H1 (cell line): ENCODE measurements around the gene CENPX. TPM values are rescaled to one million over a fixed set of nuclear protein-coding genes. Genes with fewer than 3 reads are reported as not detected.

Experiments used
- CTCF ChIA-PET: fragments of 300-600 bp; sonication (Branson Sonifier 250); formaldehyde crosslinking; loops from one replicate; lab custom pipeline; 2021; ENCODE audit not compliant: partially characterized antibody; lab: Charles Lee
- POLR2A ChIA-PET: fragments of 300-600 bp; sonication (Branson Sonifier 250); formaldehyde crosslinking; loops from one replicate; lab custom pipeline; 2021; ENCODE audit warnings: inconsistent platforms; ENCODE audit not compliant: partially characterized antibody; lab: Charles Lee
- DNase-seq, 2 experiments: peaks; one replicate each; pipeline versions ENCODE4 v3.0.0 to v3.0.0-alpha.2; 2010 to 2022; ENCODE audit warnings: low spot score in 2 of 2, low read depth in 1 of 2, mixed read lengths in 1 of 2
- FAIRE-seq: peaks from 2 replicates; lab custom pipeline; 2011; peaks lifted over from hg19 to GRCh38; lab: Jason Lieb, UNC
- H2AFZ ChIP-seq: 2 replicates; pipeline ENCODE4 v1.8.1; 2012; ENCODE audit warnings: low read length, inconsistent platforms
- H2AK5ac ChIP-seq: 2 replicates; pipeline ENCODE4 v1.6.1; 2013; ENCODE audit warnings: low read depth, low read length
- H2BK120ac ChIP-seq: replicated peaks from 2 replicates; pipeline ENCODE3; 2013; ENCODE audit warnings: low read depth, low read length, inconsistent platforms
- H2BK12ac ChIP-seq: 2 replicates; pipeline ENCODE4 v1.6.1; 2013; ENCODE audit warnings: low read depth, low read length
- H2BK15ac ChIP-seq: 2 replicates; pipeline ENCODE4 v1.6.1; 2013; ENCODE audit warnings: low read length
- H2BK20ac ChIP-seq: 2 replicates; pipeline ENCODE4 v1.6.1; 2013; ENCODE audit warnings: low read length
- H2BK5ac ChIP-seq: 2 replicates; pipeline ENCODE4 v1.6.1; 2013; ENCODE audit warnings: low read depth, low read length
- H3K14ac ChIP-seq: 2 replicates; pipeline ENCODE4 v1.6.1; 2013; ENCODE audit warnings: inconsistent platforms; ENCODE audit not compliant: insufficient read length
- H3K18ac ChIP-seq: 2 replicates; pipeline ENCODE4 v1.6.1; 2013; ENCODE audit warnings: low read length; ENCODE audit errors: extremely low read depth
- H3K23ac ChIP-seq: 2 replicates; pipeline ENCODE4 v1.6.1; 2013; ENCODE audit warnings: inconsistent platforms; ENCODE audit not compliant: insufficient read length
- H3K23me2 ChIP-seq: 2 replicates; pipeline ENCODE4 v1.6.1; 2013; ENCODE audit warnings: low read depth, low read length
- H3K27ac ChIP-seq: 2 replicates; pipeline ENCODE4 v1.6.1; 2011; ENCODE audit warnings: low read depth, low read length, inconsistent platforms
- H3K27me3 ChIP-seq, 4 experiments: replicated peaks in 1 of 4; 1 replicate in 1 of 4; 2 replicates in 3 of 4; pipeline versions ENCODE4 v1.6.1 to v1.8.1; 2011 to 2013; ENCODE audit warnings: low read length in 3 of 4, mild to moderate bottlenecking in 3 of 4, inconsistent platforms in 2 of 4, mixed read lengths in 2 of 4, moderate library complexity in 1 of 4; ENCODE audit not compliant: control insufficient read depth in 3 of 4, insufficient read depth in 3 of 4; ENCODE audit errors: extremely low read depth in 1 of 4
- H3K36me3 ChIP-seq, 4 experiments: 2 replicates each; pipeline versions ENCODE4 v1.6.1 to v1.8.1; 2011 to 2013; ENCODE audit warnings: mild to moderate bottlenecking in 4 of 4, low read length in 3 of 4, moderate library complexity in 2 of 4, control low read depth in 1 of 4, inconsistent platforms in 1 of 4; ENCODE audit not compliant: insufficient read depth in 4 of 4, control insufficient read depth in 2 of 4
- H3K4ac ChIP-seq: replicated peaks from 2 replicates; pipeline ENCODE3; 2013; ENCODE audit warnings: low read length, low read depth, mixed read lengths, inconsistent platforms; ENCODE audit not compliant: insufficient read length
- H3K4me1 ChIP-seq, 4 experiments: replicated peaks in 1 of 4; 1 replicate in 1 of 4; 2 replicates in 3 of 4; pipeline versions ENCODE4 v1.6.1 to v1.8.1; 2011 to 2013; ENCODE audit warnings: low read length in 3 of 4, inconsistent platforms in 2 of 4, mixed read lengths in 1 of 4; ENCODE audit not compliant: insufficient read depth in 4 of 4, control insufficient read depth in 3 of 4
- H3K4me2 ChIP-seq, 2 experiments: 2 replicates each; pipeline versions ENCODE4 v1.6.1 to v1.8.1; 2011 to 2013; ENCODE audit warnings: low read depth in 2 of 2, low read length in 2 of 2, control low read depth in 1 of 2, inconsistent platforms in 1 of 2, mild to moderate bottlenecking in 1 of 2; ENCODE audit not compliant: insufficient read depth in 1 of 2
- H3K4me3 ChIP-seq, 4 experiments: fragments of 200-600, 300-600 bp in 1 of 4; sonication (generic), shearing (Covaris generic), sonication (Bioruptor Twin) in 1 of 4; 2 replicates each; pipeline versions ENCODE4 v1.5.1 to v1.8.1; 2011 to 2016; ENCODE audit warnings: low read length in 4 of 4, low read depth in 3 of 4, control low read depth in 2 of 4, inconsistent platforms in 2 of 4, mild to moderate bottlenecking in 2 of 4, mixed read lengths in 1 of 4, moderate library complexity in 1 of 4; ENCODE audit not compliant: insufficient read depth in 2 of 4; ENCODE audit errors: extremely low read depth in 1 of 4
- H3K56ac ChIP-seq: replicated peaks from 2 replicates; pipeline ENCODE3; 2013; ENCODE audit warnings: low read depth, mild to moderate bottlenecking, mixed read lengths, low read length, inconsistent platforms; ENCODE audit not compliant: insufficient read length
- H3K79me1 ChIP-seq: 2 replicates; pipeline ENCODE4 v1.6.1; 2013; ENCODE audit warnings: low read depth, low read length, control low read depth
- H3K79me2 ChIP-seq, 2 experiments: 2 replicates each; pipeline versions ENCODE4 v1.6.1 to v1.8.1; 2012 to 2013; ENCODE audit warnings: low read length in 2 of 2, mild to moderate bottlenecking in 2 of 2, inconsistent platforms in 1 of 2; ENCODE audit not compliant: insufficient read depth in 2 of 2, control insufficient read depth in 1 of 2
- H3K9ac ChIP-seq, 4 experiments: replicated peaks in 1 of 4; 1 replicate in 1 of 4; 2 replicates in 3 of 4; pipeline versions ENCODE4 v1.6.1 to v1.8.1; 2011 to 2013; ENCODE audit warnings: low read depth in 3 of 4, low read length in 3 of 4, control low read depth in 2 of 4, mild to moderate bottlenecking in 2 of 4, moderate library complexity in 2 of 4, inconsistent platforms in 1 of 4; ENCODE audit errors: extremely low read depth in 1 of 4
- H3K9me3 ChIP-seq, 2 experiments: 2 replicates each; pipeline versions ENCODE4 v1.6.1 to v1.8.1; 2012 to 2013; ENCODE audit warnings: mild to moderate bottlenecking in 2 of 2, moderate library complexity in 2 of 2, control low read depth in 1 of 2, inconsistent platforms in 1 of 2, low read depth in 1 of 2, low read length in 1 of 2, mixed read lengths in 1 of 2; ENCODE audit not compliant: insufficient read depth in 2 of 2
- H4K20me1 ChIP-seq, 2 experiments: replicated peaks in 1 of 2; 2 replicates each; pipeline versions ENCODE3 to v1.8.1; 2011 to 2013; ENCODE audit warnings: inconsistent platforms in 2 of 2, low read length in 2 of 2, mild to moderate bottlenecking in 1 of 2; ENCODE audit not compliant: insufficient read depth in 2 of 2, control insufficient read depth in 1 of 2
- H4K5ac ChIP-seq: 2 replicates; pipeline ENCODE4 v1.6.1; 2013; ENCODE audit warnings: low read length, low read depth, mixed read lengths, inconsistent platforms; ENCODE audit not compliant: insufficient read length
- H4K8ac ChIP-seq: 2 replicates; pipeline ENCODE4 v1.8.0; 2013; ENCODE audit warnings: mild to moderate bottlenecking, moderate library complexity, low read length, inconsistent platforms; ENCODE audit not compliant: insufficient read depth; ENCODE audit errors: extremely low read depth
- H4K91ac ChIP-seq: replicated peaks from 2 replicates; pipeline ENCODE3; 2013; ENCODE audit warnings: low read length, mixed read lengths, inconsistent platforms; ENCODE audit not compliant: insufficient read length
- GTF2F1 ChIP-seq: IDR thresholded peaks from 2 replicates; pipeline ENCODE4 v1.6.1; 2012; ENCODE audit warnings: low read depth, low read length, improper control_type of control experiment, borderline replicate concordance
- KDM4A ChIP-seq: IDR thresholded peaks from one replicate; pipeline ENCODE4 v1.7.1; 2012; ENCODE audit warnings: low read depth, mild to moderate bottlenecking, moderate library complexity, low read length, inconsistent platforms; ENCODE audit not compliant: severe bottlenecking
- SAP30 ChIP-seq: fragments of 300-600 bp; sonication (generic); IDR thresholded peaks from 2 replicates; pipeline ENCODE4 v1.7.1; 2012; ENCODE audit warnings: low read length, moderate library complexity, mild to moderate bottlenecking, inconsistent platforms; ENCODE audit not compliant: insufficient read depth, insufficient replicate concordance
- YY1 ChIP-seq: IDR thresholded peaks from 2 replicates; pipeline ENCODE4 v1.6.1; 2011; ENCODE audit warnings: low read depth, mild to moderate bottlenecking, low read length
- WGBS, 2 experiments: shearing (Covaris generic) in 1 of 2; methylation state at CpG; one replicate each; pipeline versions ENCODE4 v1.1.6 to v1.1.7; 2013 to 2015; ENCODE audit warnings: low lambda C conversion rate in 2 of 2, mixed read lengths in 2 of 2, inconsistent platforms in 1 of 2, low coverage in 1 of 2, missing lambda C conversion rate in 1 of 2; ENCODE audit not compliant: insufficient replicate concordance in 2 of 2, insufficient coverage in 1 of 2, insufficient read length in 1 of 2; ENCODE audit errors: extremely low coverage in 1 of 2, missing lambda C conversion rate in 1 of 2; 5-methylcytosine and 5-hydroxymethylcytosine counted together
- polyA plus RNA-seq, 7 experiments: library from polyadenylated mRNA; depleted of rRNA in 3 of 7; stranded (reverse) in 5 of 7; unstranded in 2 of 7; fragments of >200 nt in 5 of 7; fragments of 200-250 nt in 2 of 7; gene quantifications; 1 replicate in 5 of 7; 2 replicates in 1 of 7; 4 replicates in 1 of 7; pipeline versions ENCODE4 v1.2.1 to v1.2.3, GENCODE V29; 2011 to 2013; ENCODE audit warnings: missing spikeins in 2 of 7, mixed read lengths in 2 of 7
- total RNA-seq: library from RNA; stranded (reverse); fragmentation: NEBNext Ultra II Directional; extraction: Animal tissue kit (Norgen Biotek cat#: 25700); gene quantifications from 2 replicates; pipeline ENCODE4 v1.2.1, GENCODE V29; 2021
- TF ChIP-seq, protein P1 (sequence below): IDR thresholded peaks from 2 replicates; pipeline ENCODE4 v1.6.1; 2012; ENCODE audit warnings: inconsistent platforms
- TF ChIP-seq, protein P2 (sequence below): IDR thresholded peaks from 2 replicates; pipeline ENCODE4 v1.6.1; 2012; ENCODE audit warnings: inconsistent platforms

Gene CENPX
- total and polyA plus RNA-seq, 2 of the 8 experiments (the other 6 are each of a cell fraction or from before 2014, with no cell fraction given) = 116 to 122 TPM

GRCh38 chr17:82031885-82032627, 9.4 kb upstream of the CENPX start:
- Histone ChIP-seq H3K4ac (peak overlapping the region; percentile 97), H3K36me3 (no peaks in the 10 kb centered on the region; a peak in 2 of 8 replicates), H2BK5ac (0 out of 2 replicates have a peak overlapping the region, but pooled peaks have one; percentile 44), H2AK5ac (peak overlapping the region; percentile 41; the same call in 1 of the 2 replicates), H2AFZ (no peak overlapping the region), H3K9me3 (no peaks in the 10 kb centered on the region), H2BK12ac (0 out of 2 replicates have a peak overlapping the region, but pooled peaks have one; percentile 17), H3K4me1 (peaks cover 0 to 13% (median 7%) of the 10 kb centered on the region in 4 experiments; a peak in 5 of 7 replicates), H4K20me1 (peaks cover 2 to 19% of the 10 kb centered on the region in 2 experiments), H3K4me2 (peak overlapping the region; percentile 80 to 94), H3K18ac (peak overlapping the region; percentile 71), H3K79me2 (peaks cover 0 to 2% of the 10 kb centered on the region in 2 experiments; a peak in 1 of 4 replicates), H2BK15ac (no peak overlapping the region), H3K27me3 (no peaks in the 10 kb centered on the region), H4K91ac (peak overlapping the region; percentile 89), H4K5ac (peak overlapping the region; percentile 21), H3K9ac (peak overlapping the region in 3 of 4 experiments; percentile 48 to 69 (median 53); a peak in 4 of 7 replicates), H2BK20ac (no peak overlapping the region), H3K79me1 (peaks cover 3% of the 10 kb centered on the region; the same call in 1 of the 2 replicates), H3K56ac (peak overlapping the region; percentile 79), H3K4me3 (peak overlapping the region; percentile 56 to 79 (median 59)), H3K23me2 (peaks cover 11% of the 10 kb centered on the region; the same call in 1 of the 2 replicates), H3K23ac (no peak overlapping the region), H2BK120ac (peak overlapping the region; percentile 10), H3K27ac (no peak overlapping the region), H4K8ac (peak overlapping the region; percentile 80), H3K14ac (no peak overlapping the region)
- ChIA-PET POLR2A (interaction anchor here (0.9 to 4.9 kb wide), 12 partner anchors 9 to 162 kb away, joined by 3 to 38 read pairs (median 10); partner anchors contain the start of genes CENPX, FASN, GPS1 and LRRC45), CTCF (interaction anchor here (0.6 to 1.6 kb wide), 6 partner anchors 10 to 177 kb away, joined by 3 to 7 read pairs (median 3); partner anchors contain the start of genes CENPX and DUS1L)
- DNase-seq (peak in 1 of 2 experiments; percentile 85), FAIRE-seq (no peak)
- WGBS, 2 experiments = 8% methylated on average over 28 of the region's 59 CpGs; no CpG with 5 or more reads in 1 of the 2 experiments
- TF ChIP-seq SAP30 (peak; percentile 60), YY1 (no peak), KDM4A (peak; percentile 73), GTF2F1 (no peak)
- TF ChIP-seq, protein P1, sequence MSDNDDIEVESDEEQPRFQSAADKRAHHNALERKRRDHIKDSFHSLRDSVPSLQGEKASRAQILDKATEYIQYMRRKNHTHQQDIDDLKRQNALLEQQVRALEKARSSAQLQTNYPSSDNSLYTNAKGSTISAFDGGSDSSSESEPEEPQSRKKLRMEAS = peak; percentile 86
- TF ChIP-seq, protein P2, sequence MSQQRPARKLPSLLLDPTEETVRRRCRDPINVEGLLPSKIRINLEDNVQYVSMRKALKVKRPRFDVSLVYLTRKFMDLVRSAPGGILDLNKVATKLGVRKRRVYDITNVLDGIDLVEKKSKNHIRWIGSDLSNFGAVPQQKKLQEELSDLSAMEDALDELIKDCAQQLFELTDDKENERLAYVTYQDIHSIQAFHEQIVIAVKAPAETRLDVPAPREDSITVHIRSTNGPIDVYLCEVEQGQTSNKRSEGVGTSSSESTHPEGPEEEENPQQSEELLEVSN = 0 out of 2 replicates have a peak, but pooled peaks have one; percentile 28
